ENCODE data around the gene BLOC1S4.
"Not testable (repeated sequence)": the region's sequence is repeated elsewhere in the genome, so short reads cannot be mapped to it uniquely, and the experiment has no call there.

The BLOC1S4 gene

GRCh38 chr4:6746721-6747293 lies 30.8 kb downstream of the BLOC1S4 start:
- no peak for DNase-seq

- DNase-seq, result no peak
These were observed 31.5 kb downstream of the BLOC1S4 start for GRCh38 chr4:6747294-6748051.

- no peak for DNase-seq
These were observed 32.3 kb downstream of the BLOC1S4 start for GRCh38 chr4:6748286-6748685.

- DNase-seq, result no peak
These were observed 33.6 kb downstream of the BLOC1S4 start for GRCh38 chr4:6749340-6750171.

GRCh38 chr4:6750286-6751221 lies 34.6 kb downstream of the BLOC1S4 start:
- DNase-seq, result no peak

GRCh38 chr4:6751611-6752485 lies 35.9 kb downstream of the BLOC1S4 start:
- no peak for DNase-seq

- DNase-seq, result no peak
These were observed 36.5 kb downstream of the BLOC1S4 start for GRCh38 chr4:6752486-6752829.

- DNase-seq, result no peak
These were observed 37.2 kb downstream of the BLOC1S4 start for GRCh38 chr4:6753103-6753560.

- no peak for DNase-seq
These were observed 37.9 kb downstream of the BLOC1S4 start for GRCh38 chr4:6753891-6754290.

GRCh38 chr4:6754481-6755087 lies 38.6 kb downstream of the BLOC1S4 start:
- no peak for DNase-seq

- no peak for DNase-seq
These were observed 39.2 kb downstream of the BLOC1S4 start for GRCh38 chr4:6755088-6755753.

GRCh38 chr4:6756345-6756744 lies 40.4 kb downstream of the BLOC1S4 start:
- not testable (repeated sequence) for DNase-seq

- no peak for DNase-seq
These were observed 42.8 kb downstream of the BLOC1S4 start for GRCh38 chr4:6758728-6759127.

- DNase-seq, result no peak
These were observed 44.9 kb downstream of the BLOC1S4 start for GRCh38 chr4:6760865-6761264.

- no peak for DNase-seq
These were observed 46.0 kb downstream of the BLOC1S4 start for GRCh38 chr4:6761649-6762615.

GRCh38 chr4:6763330-6763851 lies 47.4 kb downstream of the BLOC1S4 start:
- no peak for DNase-seq

- DNase-seq, result no peak
These were observed 49.1 kb downstream of the BLOC1S4 start for GRCh38 chr4:6764976-6765620.

- no peak for DNase-seq
These were observed 49.7 kb downstream of the BLOC1S4 start for GRCh38 chr4:6765703-6766102.
